Astrocyte (in vitro differentiated cells and primary cell): Measurements from ENCODE around the gene SLC2A8.

ENCODE experiments used
- CTCF ChIP-seq: IDR thresholded peaks from 2 replicates; pipeline ENCODE4 v1.5.1; 2011; ENCODE audit warnings: low read depth, mild to moderate bottlenecking, inconsistent platforms, low read length, moderate library complexity; ENCODE audit not compliant: insufficient read depth
- EZH2 ChIP-seq: IDR thresholded peaks from 2 replicates; pipeline ENCODE4 v1.6.1; 2012; ENCODE audit warnings: mild to moderate bottlenecking, low read length, inconsistent platforms; ENCODE audit not compliant: insufficient read depth

GRCh38 chr9:127395497-127396252, 1.3 kb upstream of the SLC2A8 start:
- TF ChIP-seq CTCF (no peak), EZH2 (no peak)
